Suprapubic skin (tissue), 4 donors: ENCODE results near the gene ABCC8.

Experiments
- CTCF ChIP-seq, 2 donors: fragments of 200-600 bp in 1 of 2; fragments of 450-650 bp in 1 of 2; sonication (generic) in 1 of 2; IDR thresholded peaks; one replicate each; pipeline ENCODE4 v1.5.1; 2016 to 2019; ENCODE audit warnings: antibody characterized with exemption in 2 of 2, mild to moderate bottlenecking in 1 of 2, moderate library complexity in 1 of 2
- POLR2A ChIP-seq, 2 donors: fragments of 450-650 bp; IDR thresholded peaks; one replicate each; pipeline ENCODE4 v1.6.1; 2017; ENCODE audit warnings: antibody characterized with exemption in 2 of 2, mild to moderate bottlenecking in 2 of 2, moderate library complexity in 2 of 2
- POLR2AphosphoS5 ChIP-seq, 3 donors: sonication (generic); formaldehyde crosslinking; IDR thresholded peaks; one replicate each; pipeline ENCODE4 v1.6.1; 2017; ENCODE audit warnings: antibody characterized with exemption in 3 of 3

DNA sequence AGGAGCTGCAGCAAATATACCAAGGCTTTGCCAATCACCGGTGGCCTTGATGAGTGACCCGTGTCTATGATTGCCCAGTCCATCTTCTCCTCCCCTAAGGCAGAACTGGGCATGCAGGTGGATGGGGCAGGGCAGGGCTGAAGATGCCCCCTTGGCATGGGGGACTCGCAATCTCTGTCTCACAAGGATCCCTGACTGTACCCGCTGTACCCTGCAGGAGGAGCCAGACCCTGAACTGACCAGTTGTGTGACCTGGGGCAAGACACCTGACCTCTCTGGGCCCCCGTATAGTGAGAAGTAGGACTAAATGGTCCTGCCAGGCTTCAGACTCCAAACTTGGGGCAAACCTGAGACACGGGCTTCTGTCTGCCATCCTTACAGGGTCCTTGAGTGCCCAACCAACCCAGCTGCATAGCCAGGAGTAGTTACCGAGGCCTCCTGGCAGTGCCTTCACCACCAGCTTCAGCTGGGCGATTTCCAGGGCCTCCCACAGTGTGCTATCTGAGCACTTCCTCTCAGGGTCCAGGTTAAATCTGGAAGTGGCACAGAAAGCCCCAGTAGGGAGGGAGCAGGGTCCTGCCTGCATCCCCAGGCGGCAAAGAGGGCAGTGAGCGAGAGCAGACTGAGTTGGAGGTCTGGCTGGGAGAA, 81.8 kb downstream of the ABCC8 start:
- TF ChIP-seq POLR2AphosphoS5 (IDR thresholded peaks at IDR 0.05) (no peak), CTCF (IDR thresholded peaks at IDR 0.05) (no peak), POLR2A (IDR thresholded peaks at IDR 0.05) (no peak)
